Astrocyte of the spinal cord (primary cell): ENCODE measurements around the gene DTHD1.

Source experiments
- DNase-seq: peaks from one replicate; pipeline ENCODE4 v3.0.0; 2011; ENCODE audit warnings: low read depth, low spot score
- H3K4me3 ChIP-seq: 2 replicates; pipeline ENCODE4 v1.5.1; 2011; ENCODE audit warnings: low read depth, mild to moderate bottlenecking, low read length, moderate library complexity
- in situ Hi-C: cut with HindIII; loops from 2 replicates; pipeline ENCODE4 v1.10.0; 2017; ENCODE audit warnings: low sequenced_read_pairs
- TF ChIP-seq, protein P1 (sequence below): IDR thresholded peaks from 2 replicates; pipeline ENCODE4 v1.5.1; 2012; ENCODE audit warnings: low read depth, mild to moderate bottlenecking, low read length, inconsistent platforms

Gene DTHD1

DNA sequence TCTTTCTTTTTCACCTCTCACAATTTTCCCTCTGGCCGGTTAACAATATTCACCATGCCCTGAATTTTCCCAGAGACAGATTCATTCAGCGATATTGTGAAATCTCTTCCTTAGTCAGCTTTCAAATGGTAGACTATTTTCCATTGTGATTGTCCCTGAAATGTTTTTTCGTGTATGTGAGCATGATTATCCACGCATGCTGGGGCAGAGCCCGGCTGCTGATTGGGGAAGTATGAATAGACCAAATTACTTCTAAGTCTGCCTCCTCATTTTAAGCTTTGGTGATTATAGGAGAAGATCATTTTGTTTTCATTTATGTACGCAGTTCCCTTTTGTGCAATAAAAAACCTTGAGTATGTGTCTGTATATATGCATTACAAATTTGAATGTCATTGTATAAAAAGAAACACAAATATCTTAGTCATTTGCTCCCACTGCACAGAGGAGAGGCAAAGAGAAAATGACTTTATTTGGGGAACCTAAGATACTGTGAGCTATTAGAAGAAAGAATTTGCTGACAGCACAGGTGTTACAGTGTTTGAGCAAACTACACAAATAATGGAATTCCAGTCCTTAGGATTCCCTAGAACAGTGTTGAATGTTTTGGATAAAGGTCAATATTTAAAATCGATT is 11.3 kb downstream of the DTHD1 start:
- in situ Hi-C loops, result no loop called here
- H3K4me3 ChIP-seq, result no peak overlapping the region

DNA sequence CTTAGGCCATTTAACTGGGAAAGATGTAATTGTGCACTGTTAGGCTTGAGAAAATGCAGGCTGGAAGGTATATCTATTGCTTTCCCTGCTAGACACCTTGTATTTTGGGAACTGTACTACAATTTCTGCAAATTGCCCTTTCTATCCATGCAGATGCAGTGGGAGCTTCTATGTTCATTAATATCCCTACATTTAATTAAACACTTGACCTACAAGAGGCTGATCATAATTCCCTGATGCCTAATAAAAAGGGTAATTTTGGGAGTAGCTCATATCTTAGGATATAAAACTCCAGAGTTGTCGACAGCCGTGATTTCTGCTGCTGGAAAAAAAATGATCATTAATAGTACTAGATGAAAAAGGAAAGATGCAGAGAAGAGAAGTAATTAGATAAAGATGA is 19.7 kb downstream of the DTHD1 start:
- TF ChIP-seq, protein P1, sequence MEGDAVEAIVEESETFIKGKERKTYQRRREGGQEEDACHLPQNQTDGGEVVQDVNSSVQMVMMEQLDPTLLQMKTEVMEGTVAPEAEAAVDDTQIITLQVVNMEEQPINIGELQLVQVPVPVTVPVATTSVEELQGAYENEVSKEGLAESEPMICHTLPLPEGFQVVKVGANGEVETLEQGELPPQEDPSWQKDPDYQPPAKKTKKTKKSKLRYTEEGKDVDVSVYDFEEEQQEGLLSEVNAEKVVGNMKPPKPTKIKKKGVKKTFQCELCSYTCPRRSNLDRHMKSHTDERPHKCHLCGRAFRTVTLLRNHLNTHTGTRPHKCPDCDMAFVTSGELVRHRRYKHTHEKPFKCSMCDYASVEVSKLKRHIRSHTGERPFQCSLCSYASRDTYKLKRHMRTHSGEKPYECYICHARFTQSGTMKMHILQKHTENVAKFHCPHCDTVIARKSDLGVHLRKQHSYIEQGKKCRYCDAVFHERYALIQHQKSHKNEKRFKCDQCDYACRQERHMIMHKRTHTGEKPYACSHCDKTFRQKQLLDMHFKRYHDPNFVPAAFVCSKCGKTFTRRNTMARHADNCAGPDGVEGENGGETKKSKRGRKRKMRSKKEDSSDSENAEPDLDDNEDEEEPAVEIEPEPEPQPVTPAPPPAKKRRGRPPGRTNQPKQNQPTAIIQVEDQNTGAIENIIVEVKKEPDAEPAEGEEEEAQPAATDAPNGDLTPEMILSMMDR, result no peak
- no peak for DNase-seq
- no peak overlapping the region for H3K4me3 ChIP-seq
- in situ Hi-C loops, result no loop called here

More for the DNA sequence above, 11.3 kb downstream of the DTHD1 start:
- TF ChIP-seq, protein P1, result no peak
- DNase-seq, result peak; percentile 26

DNA sequence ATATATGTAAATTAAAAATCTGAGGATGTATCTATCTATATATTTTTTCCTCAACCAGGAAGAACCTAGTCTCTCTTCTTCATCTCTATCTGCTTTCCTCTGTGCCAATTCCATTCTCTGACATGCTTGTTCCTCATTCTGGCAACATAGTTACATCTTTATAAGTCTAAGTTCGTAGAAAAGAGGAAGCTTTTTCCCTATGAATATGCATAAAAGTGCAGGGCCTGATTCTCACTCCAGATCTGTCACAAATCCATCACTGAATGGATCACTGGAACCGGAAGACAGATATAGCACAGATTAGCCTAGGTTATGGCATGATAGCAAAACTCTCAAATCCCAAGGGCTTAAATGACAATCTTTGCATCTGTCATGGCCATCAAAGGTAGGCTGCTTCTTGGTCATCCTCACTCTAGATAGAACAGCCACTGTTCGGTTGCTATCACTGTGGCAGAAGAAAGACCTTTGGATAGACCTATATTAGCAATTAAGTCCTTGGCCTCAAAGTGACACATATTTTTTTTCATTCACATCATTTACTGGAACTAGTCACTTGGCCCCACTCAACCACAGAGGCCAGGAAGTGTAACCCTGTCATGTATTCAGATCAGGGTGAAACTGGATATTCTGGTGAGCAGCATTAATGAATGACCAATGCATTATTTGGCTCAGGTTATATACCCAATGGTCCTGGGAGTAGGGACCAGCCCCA is 22.2 kb downstream of the DTHD1 start:
- TF ChIP-seq, protein P1, result no peak
- no peak overlapping the region for H3K4me3 ChIP-seq
- in situ Hi-C loops, result no loop called here
- no peak for DNase-seq

DNA sequence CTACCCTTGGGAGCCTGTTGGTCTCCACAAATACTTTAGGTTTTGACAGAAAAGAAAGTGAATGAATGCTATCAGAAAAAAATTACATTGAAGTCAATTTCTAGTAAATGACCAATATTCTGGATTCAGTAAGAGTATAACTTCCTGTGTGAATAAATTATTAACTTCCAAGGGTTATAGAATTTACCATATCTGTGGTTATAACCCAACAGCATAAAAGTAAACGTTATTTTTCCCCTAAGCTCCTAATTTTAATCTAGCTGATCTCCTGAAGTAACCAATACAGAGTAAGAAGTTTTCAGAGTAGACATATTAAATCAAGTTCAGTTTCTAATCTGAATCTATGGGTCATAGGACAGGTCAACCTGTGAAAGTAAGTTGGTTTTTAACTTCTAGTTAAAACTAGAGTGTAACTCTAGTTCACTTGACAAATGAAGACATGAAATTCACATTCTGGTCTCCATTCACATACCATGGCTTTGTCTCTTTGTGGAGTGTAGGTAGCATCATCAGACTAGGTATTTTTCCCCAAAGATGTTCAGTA is 22.8 kb downstream of the DTHD1 start:
- H3K4me3 ChIP-seq, result no peak overlapping the region
- DNase-seq, result no peak
- in situ Hi-C loops, result no loop called here
- TF ChIP-seq, protein P1, result no peak

DNA sequence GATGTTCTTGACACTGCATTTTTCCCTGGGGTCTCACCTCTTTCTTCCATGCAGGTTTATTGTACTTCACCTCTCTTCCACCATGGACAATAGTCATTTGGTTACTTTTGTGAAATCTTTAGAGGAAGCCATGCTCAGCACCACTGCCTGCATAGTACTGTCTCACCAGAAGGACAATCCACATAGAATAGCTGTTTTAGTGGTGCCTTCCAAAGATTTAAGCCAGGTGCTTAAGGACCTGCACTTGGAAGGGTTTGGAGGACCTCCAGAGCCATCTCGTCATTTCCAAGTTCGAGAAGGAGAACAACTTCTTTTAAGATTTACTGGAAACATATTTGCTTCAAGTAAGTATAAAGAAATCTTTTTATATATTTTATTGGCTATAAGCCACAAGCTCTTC is 26.7 kb downstream of the DTHD1 start:
- in situ Hi-C loops, result no loop called here
- DNase-seq, result no peak
- TF ChIP-seq, protein P1, result no peak
- H3K4me3 ChIP-seq, result no peak overlapping the region

DNA sequence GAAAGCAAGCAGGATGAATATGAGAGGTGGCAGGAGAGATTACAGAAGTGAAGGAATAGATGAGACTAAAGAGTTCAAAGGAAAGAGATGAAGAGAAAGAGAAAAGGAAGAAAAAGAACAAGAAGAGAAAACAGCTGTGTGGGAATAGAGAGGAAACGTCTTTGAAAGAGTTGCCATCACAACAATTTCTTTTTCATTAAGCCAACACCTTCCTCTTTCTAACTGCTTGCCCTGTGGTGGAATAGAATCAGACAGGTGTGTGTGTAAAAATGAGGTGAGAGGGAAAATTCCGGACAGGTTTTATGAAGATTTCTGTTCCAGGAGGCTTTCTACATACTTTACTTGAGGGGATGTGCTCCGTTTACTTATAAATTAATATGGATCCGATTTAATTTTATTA is 28.8 kb downstream of the DTHD1 start:
- DNase-seq, result no peak
- TF ChIP-seq, protein P1, result no peak
- in situ Hi-C loops, result no loop called here
- no peak overlapping the region for H3K4me3 ChIP-seq
